ENCODE results near the gene CLASP1. TPM values are rescaled to one million over a fixed set of nuclear protein-coding genes. Genes with fewer than 3 reads are reported as not detected.
A peak's percentile ranks its signal among the peaks of the same experiment; 100 is the strongest.

Gene CLASP1
- total RNA-seq, 2 experiments from 2014 or later: 58.0 to 58.5 TPM

GRCh38 chr2:121475811-121476571 is 173.3 kb downstream of the CLASP1 start:
- H3K4me1 Mint-ChIP-seq (ENCODE audit: low read depth): peaks cover 50% of the 10 kb centered on the region
- H3K36me3 Mint-ChIP-seq (ENCODE audit: low read depth): peaks cover 16% of the 10 kb centered on the region
- no peaks in the 10 kb centered on the region for H3K27me3 ChIP-seq (ENCODE audit: control insufficient read depth in 1 of 2, insufficient read depth in 2 of 2, low read length in 2 of 2)
- H3K27ac Mint-ChIP-seq: peak overlapping the region; percentile 8
- no peak overlapping the region for H3K27ac ChIP-seq (ENCODE audit: low read depth in 1 of 2, low read length in 2 of 2)
- ChIA-PET CTCF (no interaction called here), POLR2A (no interaction called here)
- H3K4me3 Mint-ChIP-seq: no peak overlapping the region
- no peaks in the 10 kb centered on the region for H3K9me3 Mint-ChIP-seq
- no peaks in the 10 kb centered on the region for H3K36me3 ChIP-seq (ENCODE audit: insufficient read depth, low read length)
- no peaks in the 10 kb centered on the region for H3K9me3 ChIP-seq (ENCODE audit: control insufficient read depth in 1 of 2, insufficient read depth in 1 of 2, low read length in 2 of 2)
- TF ChIP-seq, protein P1, sequence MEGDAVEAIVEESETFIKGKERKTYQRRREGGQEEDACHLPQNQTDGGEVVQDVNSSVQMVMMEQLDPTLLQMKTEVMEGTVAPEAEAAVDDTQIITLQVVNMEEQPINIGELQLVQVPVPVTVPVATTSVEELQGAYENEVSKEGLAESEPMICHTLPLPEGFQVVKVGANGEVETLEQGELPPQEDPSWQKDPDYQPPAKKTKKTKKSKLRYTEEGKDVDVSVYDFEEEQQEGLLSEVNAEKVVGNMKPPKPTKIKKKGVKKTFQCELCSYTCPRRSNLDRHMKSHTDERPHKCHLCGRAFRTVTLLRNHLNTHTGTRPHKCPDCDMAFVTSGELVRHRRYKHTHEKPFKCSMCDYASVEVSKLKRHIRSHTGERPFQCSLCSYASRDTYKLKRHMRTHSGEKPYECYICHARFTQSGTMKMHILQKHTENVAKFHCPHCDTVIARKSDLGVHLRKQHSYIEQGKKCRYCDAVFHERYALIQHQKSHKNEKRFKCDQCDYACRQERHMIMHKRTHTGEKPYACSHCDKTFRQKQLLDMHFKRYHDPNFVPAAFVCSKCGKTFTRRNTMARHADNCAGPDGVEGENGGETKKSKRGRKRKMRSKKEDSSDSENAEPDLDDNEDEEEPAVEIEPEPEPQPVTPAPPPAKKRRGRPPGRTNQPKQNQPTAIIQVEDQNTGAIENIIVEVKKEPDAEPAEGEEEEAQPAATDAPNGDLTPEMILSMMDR (IDR thresholded peaks at IDR 0.05): no peak
- H3K4me3 ChIP-seq (ENCODE audit: low read length): no peak overlapping the region
- no peaks in the 10 kb centered on the region for H3K27me3 Mint-ChIP-seq
- no peak for DNase-seq
- H3K4me1 ChIP-seq (ENCODE audit: insufficient read depth, low read length): no peaks in the 10 kb centered on the region
- intact Hi-C loops (cut with DNase I, micrococcal nuclease): no loop called here
- ATAC-seq (ENCODE audit: poor library complexity): no peak

GRCh38 chr2:121473512-121473911 is 175.8 kb downstream of the CLASP1 start:
- POLR2A ChIA-PET: no interaction called here
- no peak overlapping the region for H3K4me3 ChIP-seq (ENCODE audit: low read length)
- Mint-ChIP-seq H3K4me3 (no peak overlapping the region), H3K9me3 (no peaks in the 10 kb centered on the region), H3K27ac (no peak overlapping the region), H3K4me1 (ENCODE audit: low read depth) (peaks cover 31% of the 10 kb centered on the region), H3K27me3 (no peaks in the 10 kb centered on the region), H3K36me3 (ENCODE audit: low read depth) (peaks cover 35% of the 10 kb centered on the region)
- TF ChIP-seq, protein P1 (IDR thresholded peaks at IDR 0.05): no peak
- CTCF ChIA-PET: interaction anchor here (1.4 kb wide), 1 partner anchor 23 kb away, joined by 3 read pairs; no protein-coding TSS in a partner anchor
- DNase-seq (no peak), ATAC-seq (ENCODE audit: poor library complexity) (no peak)
- no peaks in the 10 kb centered on the region for H3K9me3 ChIP-seq (ENCODE audit: control insufficient read depth in 1 of 2, insufficient read depth in 1 of 2, low read length in 2 of 2)
- no peaks in the 10 kb centered on the region for H3K4me1 ChIP-seq (ENCODE audit: insufficient read depth, low read length)
- no peak overlapping the region for H3K27ac ChIP-seq (ENCODE audit: low read depth in 1 of 2, low read length in 2 of 2)
- peaks cover 15% of the 10 kb centered on the region for H3K36me3 ChIP-seq (ENCODE audit: insufficient read depth, low read length)
- intact Hi-C loops (cut with DNase I, micrococcal nuclease): no loop called here
- no peaks in the 10 kb centered on the region for H3K27me3 ChIP-seq (ENCODE audit: control insufficient read depth in 1 of 2, insufficient read depth in 2 of 2, low read length in 2 of 2)

GRCh38 chr2:121472470-121472993 is 176.7 kb downstream of the CLASP1 start:
- Mint-ChIP-seq H3K4me3 (no peak overlapping the region), H3K27ac (no peak overlapping the region), H3K4me1 (ENCODE audit: low read depth) (peaks cover 31% of the 10 kb centered on the region), H3K27me3 (no peaks in the 10 kb centered on the region), H3K9me3 (no peaks in the 10 kb centered on the region), H3K36me3 (ENCODE audit: low read depth) (peaks cover 45% of the 10 kb centered on the region)
- ChIA-PET CTCF (interaction anchor here (1.4 kb wide), 1 partner anchor 22 kb away, joined by 3 read pairs; no protein-coding TSS in a partner anchor), POLR2A (no interaction called here)
- TF ChIP-seq, protein P1 (IDR thresholded peaks at IDR 0.05): no peak
- no peaks in the 10 kb centered on the region for H3K9me3 ChIP-seq (ENCODE audit: control insufficient read depth in 1 of 2, insufficient read depth in 1 of 2, low read length in 2 of 2)
- no peak overlapping the region for H3K4me3 ChIP-seq (ENCODE audit: low read length)
- no peak overlapping the region for H3K27ac ChIP-seq (ENCODE audit: low read depth in 1 of 2, low read length in 2 of 2)
- ATAC-seq (ENCODE audit: poor library complexity) (no peak), DNase-seq (peak in 1 of 14 experiments; percentile 25)
- no peaks in the 10 kb centered on the region for H3K27me3 ChIP-seq (ENCODE audit: control insufficient read depth in 1 of 2, insufficient read depth in 2 of 2, low read length in 2 of 2)
- H3K4me1 ChIP-seq (ENCODE audit: insufficient read depth, low read length): no peaks in the 10 kb centered on the region
- intact Hi-C loops (cut with DNase I, micrococcal nuclease): no loop called here
- H3K36me3 ChIP-seq (ENCODE audit: insufficient read depth, low read length): peaks cover 25% of the 10 kb centered on the region

Measured in CD4-positive, alpha-beta T cell (primary cell).